Measurements from ENCODE around the gene LMF2. TPM values are rescaled to one million over a fixed set of nuclear protein-coding genes. Genes with fewer than 3 reads are reported as not detected.

LMF2 gene
- total RNA-seq, 1 experiment from 2014 or later = 56.9 TPM

- ChIA-PET CTCF (no interaction called here), POLR2A (no interaction called here), RAD21 (ENCODE audit: low non-redundant PET in 1 of 2, low total read pairs in 2 of 2, uncharacterized antibody in 2 of 2, unreplicated experiment in 2 of 2) (no interaction called here)
- Histone ChIP-seq H3K4me1 (ENCODE audit: control insufficient read depth in 1 of 2, insufficient read depth in 2 of 2, low read length in 2 of 2) (peaks cover 2 to 6% of the 10 kb centered on the region in 2 experiments; a peak in 2 of 4 replicates), H3K9me2 (ENCODE audit: insufficient read depth) (no peaks in the 10 kb centered on the region), H2AFZ (ENCODE audit: low read depth, low read length, poor library complexity, severe bottlenecking) (no peak overlapping the region), H3K4me2 (ENCODE audit: low read length) (no peak overlapping the region), H3K9me3 (ENCODE audit: control insufficient read depth in 1 of 2, insufficient read depth in 1 of 2, low read depth in 1 of 2, low read length in 2 of 2) (no peaks in the 10 kb centered on the region), H3K4me3 (replicated peaks in 1 of 2; ENCODE audit: low read depth in 1 of 2, low read length in 2 of 2) (no peak overlapping the region), H3K9ac (ENCODE audit: low read length) (no peak overlapping the region), H3K27me3 (ENCODE audit: insufficient read depth, low read length) (no peaks in the 10 kb centered on the region), H3K79me2 (ENCODE audit: insufficient read depth, low read length) (peaks cover 48% of the 10 kb centered on the region), H4K20me1 (ENCODE audit: insufficient read depth) (no peaks in the 10 kb centered on the region), H3K27ac (ENCODE audit: low read depth, low read length) (no peak overlapping the region), H3K36me3 (ENCODE audit: control insufficient read depth in 1 of 2, insufficient read depth in 2 of 2, low read length in 2 of 2) (peaks cover 7 to 36% of the 10 kb centered on the region in 2 experiments; a peak in 3 of 4 replicates)
- ATAC-seq = no peak
- intact Hi-C loops (cut with micrococcal nuclease) = no loop called here
- TF ChIP-seq YY1 (IDR thresholded peaks at IDR 0.05; ENCODE audit: extremely low read depth, insufficient replicate concordance, low read depth, low read length) = no peak
- DNase-seq (ENCODE audit: low read depth, low spot score) = no peak
- BruUV-seq (replicated peaks) = no TSS peak
These were observed 11.6 kb upstream of the LMF2 start for GRCh38 chr22:50519151-50519550.

- CTCF ChIA-PET = no interaction called here
- RAD21 ChIA-PET (ENCODE audit: low non-redundant PET in 1 of 2, low total read pairs in 2 of 2, uncharacterized antibody in 2 of 2, unreplicated experiment in 2 of 2) = no interaction called here
- no TSS peak for BruUV-seq (replicated peaks)
These were observed 11.1 kb upstream of the LMF2 start for GRCh38 chr22:50518606-50519005.

More at GRCh38 chr22:50518606-50519005, 11.1 kb upstream of the LMF2 start:
- intact Hi-C loops (cut with micrococcal nuclease) = no loop called here
- Histone ChIP-seq H4K20me1 (ENCODE audit: insufficient read depth) (no peaks in the 10 kb centered on the region), H3K4me2 (ENCODE audit: low read length) (no peak overlapping the region), H2AFZ (ENCODE audit: low read depth, low read length, poor library complexity, severe bottlenecking) (no peak overlapping the region), H3K27me3 (ENCODE audit: insufficient read depth, low read length) (no peaks in the 10 kb centered on the region), H3K36me3 (ENCODE audit: control insufficient read depth in 1 of 2, insufficient read depth in 2 of 2, low read length in 2 of 2) (peaks cover 7 to 33% of the 10 kb centered on the region in 2 experiments; a peak in 3 of 4 replicates), H3K4me3 (replicated peaks in 1 of 2; ENCODE audit: low read depth in 1 of 2, low read length in 2 of 2) (no peak overlapping the region), H3K9me3 (ENCODE audit: control insufficient read depth in 1 of 2, insufficient read depth in 1 of 2, low read depth in 1 of 2, low read length in 2 of 2) (no peaks in the 10 kb centered on the region), H3K4me1 (ENCODE audit: control insufficient read depth in 1 of 2, insufficient read depth in 2 of 2, low read length in 2 of 2) (peaks cover 0 to under 1% of the 10 kb centered on the region in 2 experiments; a peak in 1 of 4 replicates), H3K9me2 (ENCODE audit: insufficient read depth) (no peaks in the 10 kb centered on the region), H3K27ac (ENCODE audit: low read depth, low read length) (no peak overlapping the region), H3K9ac (ENCODE audit: low read length) (no peak overlapping the region), H3K79me2 (ENCODE audit: insufficient read depth, low read length) (peaks cover 48% of the 10 kb centered on the region)
- ATAC-seq (no peak), DNase-seq (ENCODE audit: low read depth, low spot score) (no peak)
- no peak for TF ChIP-seq POLR2AphosphoS5 (IDR thresholded peaks at IDR 0.05; ENCODE audit: low read depth, low read length)
- POLR2A ChIA-PET = no interaction called here
